Choroid plexus epithelial cell (primary cell): ENCODE measurements around the gene RIMS1.

Experiments used
- DNase-seq: peaks from one replicate; pipeline ENCODE4 v3.0.0-alpha.2; 2010; ENCODE audit warnings: low read depth
- H3K4me3 ChIP-seq: 2 replicates; pipeline ENCODE4 v1.5.1; 2011; ENCODE audit warnings: low read depth, mild to moderate bottlenecking, control low read depth, low read length, moderate library complexity
- TF ChIP-seq, protein P1 (sequence below): conservative IDR thresholded peaks from 2 replicates; pipeline ENCODE4 v1.5.1; 2011; ENCODE audit warnings: low read depth, mild to moderate bottlenecking, control low read depth, inconsistent platforms, low read length, moderate library complexity

The RIMS1 gene

DNA sequence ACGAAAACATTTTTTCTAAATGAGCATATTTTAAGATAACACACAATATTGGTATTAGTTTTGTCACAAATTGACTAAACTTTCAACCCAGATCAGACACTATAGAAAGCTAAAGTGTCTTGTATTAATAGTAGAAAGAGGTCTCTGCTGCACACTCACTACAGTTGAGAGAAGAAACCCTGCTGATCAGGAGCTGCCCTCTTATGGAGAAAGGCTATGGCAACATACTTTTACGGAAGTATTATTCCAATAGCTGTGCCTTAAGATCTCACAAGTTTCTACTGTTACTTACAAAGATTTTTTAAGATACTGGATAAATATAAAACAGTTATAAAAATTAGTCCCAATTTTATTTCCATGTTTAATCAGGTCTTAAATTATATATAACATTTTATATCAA lies 155.7 kb downstream of the RIMS1 start:
- no peak overlapping the region for H3K4me3 ChIP-seq

DNA sequence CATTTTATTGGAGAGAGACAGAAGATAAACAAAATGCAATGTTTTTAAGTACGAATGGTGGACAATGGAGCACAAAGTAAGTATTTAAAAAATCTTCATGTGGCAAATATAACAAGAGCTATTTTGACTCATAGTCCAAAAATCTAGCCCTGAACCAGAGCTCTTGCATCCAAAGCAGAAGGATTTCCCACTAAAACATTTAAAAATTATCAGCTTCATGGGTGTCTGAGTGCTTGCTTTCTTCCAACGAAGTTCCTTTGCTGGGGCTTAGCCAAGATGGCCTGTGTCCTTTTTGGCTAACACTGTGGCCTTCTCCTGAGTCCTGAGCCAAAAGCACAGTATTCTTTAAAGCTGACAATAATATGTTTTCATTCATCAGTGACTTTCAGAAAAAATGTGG lies 161.7 kb downstream of the RIMS1 start:
- TF ChIP-seq, protein P1, sequence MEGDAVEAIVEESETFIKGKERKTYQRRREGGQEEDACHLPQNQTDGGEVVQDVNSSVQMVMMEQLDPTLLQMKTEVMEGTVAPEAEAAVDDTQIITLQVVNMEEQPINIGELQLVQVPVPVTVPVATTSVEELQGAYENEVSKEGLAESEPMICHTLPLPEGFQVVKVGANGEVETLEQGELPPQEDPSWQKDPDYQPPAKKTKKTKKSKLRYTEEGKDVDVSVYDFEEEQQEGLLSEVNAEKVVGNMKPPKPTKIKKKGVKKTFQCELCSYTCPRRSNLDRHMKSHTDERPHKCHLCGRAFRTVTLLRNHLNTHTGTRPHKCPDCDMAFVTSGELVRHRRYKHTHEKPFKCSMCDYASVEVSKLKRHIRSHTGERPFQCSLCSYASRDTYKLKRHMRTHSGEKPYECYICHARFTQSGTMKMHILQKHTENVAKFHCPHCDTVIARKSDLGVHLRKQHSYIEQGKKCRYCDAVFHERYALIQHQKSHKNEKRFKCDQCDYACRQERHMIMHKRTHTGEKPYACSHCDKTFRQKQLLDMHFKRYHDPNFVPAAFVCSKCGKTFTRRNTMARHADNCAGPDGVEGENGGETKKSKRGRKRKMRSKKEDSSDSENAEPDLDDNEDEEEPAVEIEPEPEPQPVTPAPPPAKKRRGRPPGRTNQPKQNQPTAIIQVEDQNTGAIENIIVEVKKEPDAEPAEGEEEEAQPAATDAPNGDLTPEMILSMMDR: no peak
- H3K4me3 ChIP-seq: no peak overlapping the region
- DNase-seq: no peak

More for the DNA sequence above, 155.7 kb downstream of the RIMS1 start:
- TF ChIP-seq, protein P1: peak; percentile 28
- peak; percentile 26 for DNase-seq

DNA sequence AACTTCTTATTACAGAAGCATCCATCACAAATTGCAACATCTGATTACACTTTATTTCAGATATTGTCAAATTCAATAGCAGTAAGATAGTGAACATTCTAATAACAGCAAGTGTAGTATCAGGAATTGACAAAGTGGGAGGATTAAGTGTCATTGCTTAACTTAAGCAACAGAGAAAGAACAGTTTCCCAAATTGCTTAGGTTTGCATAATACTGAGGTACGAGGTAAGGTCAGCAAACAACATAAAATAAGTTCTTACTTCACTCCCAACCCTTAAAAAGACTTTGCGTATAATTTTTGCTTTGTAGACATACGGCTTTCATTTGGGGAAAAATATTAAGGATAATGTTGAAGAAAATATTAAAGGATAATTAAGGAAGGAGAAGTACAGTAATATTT lies 163.0 kb downstream of the RIMS1 start:
- H3K4me3 ChIP-seq: no peak overlapping the region
- TF ChIP-seq, protein P1: no peak
- DNase-seq: no peak

DNA sequence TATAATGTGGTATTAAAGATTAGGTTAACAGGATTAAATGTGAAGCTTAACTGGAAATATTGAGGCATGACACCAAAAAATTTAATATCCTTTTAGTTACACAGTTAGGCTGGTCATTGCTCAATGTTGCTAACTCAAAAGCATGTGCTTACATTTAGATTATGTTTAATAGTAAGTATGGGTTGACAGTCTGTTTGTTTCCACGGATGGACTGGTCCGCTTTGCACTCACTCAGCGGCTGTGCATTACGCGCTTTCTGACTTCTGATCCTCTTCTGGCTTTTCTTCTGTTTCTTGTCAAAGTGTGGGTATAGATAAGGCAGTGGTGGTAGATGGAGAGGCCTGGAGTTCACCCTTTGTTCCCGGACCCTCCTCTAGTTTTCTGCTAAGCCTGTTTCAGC lies 174.9 kb downstream of the RIMS1 start:
- TF ChIP-seq, protein P1: no peak
- no peak overlapping the region for H3K4me3 ChIP-seq
- DNase-seq: no peak

DNA sequence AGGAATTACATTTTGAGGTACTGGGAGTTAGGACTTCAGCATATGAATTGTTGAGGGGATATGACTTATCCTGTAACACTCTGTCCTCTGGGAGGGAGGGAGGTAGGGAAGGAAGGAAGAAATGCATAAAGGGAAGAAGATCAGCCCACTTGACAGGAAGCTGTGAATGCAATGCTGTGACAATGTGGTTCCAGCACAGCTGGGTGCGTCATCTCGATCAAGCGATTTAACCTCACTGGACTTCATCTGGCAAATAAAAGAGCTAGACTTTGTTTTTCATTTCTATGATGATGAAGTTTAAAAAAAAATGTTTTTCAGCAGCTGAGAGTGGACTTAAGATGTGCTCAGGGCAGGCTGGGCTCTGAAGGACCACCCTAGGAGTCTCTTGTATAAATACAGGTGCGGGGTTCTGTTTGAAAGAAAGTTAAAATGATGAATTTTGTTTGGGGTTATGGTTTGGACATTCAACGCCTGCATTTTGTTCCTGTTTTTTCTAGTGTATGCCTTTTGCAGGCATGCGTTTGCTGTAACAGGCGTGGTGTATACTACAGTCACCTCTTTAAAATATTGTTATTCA lies 178.1 kb downstream of the RIMS1 start:
- no peak for DNase-seq
- TF ChIP-seq, protein P1: no peak

DNA sequence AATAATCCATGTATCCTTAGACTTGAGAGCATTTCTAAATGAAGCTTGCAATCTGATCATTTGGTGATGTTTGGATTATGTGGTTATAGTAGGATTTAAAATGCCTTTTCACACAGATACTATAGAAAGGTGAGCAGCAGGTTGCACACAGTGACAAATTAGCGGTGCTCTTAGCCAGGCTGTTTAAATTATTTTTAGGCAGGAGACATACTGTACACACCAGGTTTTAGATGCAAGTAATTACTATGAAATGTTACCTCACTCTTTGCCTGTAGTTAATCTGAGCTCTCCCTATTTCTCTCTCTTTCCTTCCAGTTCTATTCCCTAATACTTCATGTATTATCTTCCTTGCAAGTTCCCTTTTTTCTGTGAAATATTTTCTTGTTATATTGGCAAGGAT lies 191.7 kb downstream of the RIMS1 start:
- TF ChIP-seq, protein P1: no peak
- no peak overlapping the region for H3K4me3 ChIP-seq
- DNase-seq: no peak

More for the DNA sequence above, 178.1 kb downstream of the RIMS1 start:
- no peak overlapping the region for H3K4me3 ChIP-seq

DNA sequence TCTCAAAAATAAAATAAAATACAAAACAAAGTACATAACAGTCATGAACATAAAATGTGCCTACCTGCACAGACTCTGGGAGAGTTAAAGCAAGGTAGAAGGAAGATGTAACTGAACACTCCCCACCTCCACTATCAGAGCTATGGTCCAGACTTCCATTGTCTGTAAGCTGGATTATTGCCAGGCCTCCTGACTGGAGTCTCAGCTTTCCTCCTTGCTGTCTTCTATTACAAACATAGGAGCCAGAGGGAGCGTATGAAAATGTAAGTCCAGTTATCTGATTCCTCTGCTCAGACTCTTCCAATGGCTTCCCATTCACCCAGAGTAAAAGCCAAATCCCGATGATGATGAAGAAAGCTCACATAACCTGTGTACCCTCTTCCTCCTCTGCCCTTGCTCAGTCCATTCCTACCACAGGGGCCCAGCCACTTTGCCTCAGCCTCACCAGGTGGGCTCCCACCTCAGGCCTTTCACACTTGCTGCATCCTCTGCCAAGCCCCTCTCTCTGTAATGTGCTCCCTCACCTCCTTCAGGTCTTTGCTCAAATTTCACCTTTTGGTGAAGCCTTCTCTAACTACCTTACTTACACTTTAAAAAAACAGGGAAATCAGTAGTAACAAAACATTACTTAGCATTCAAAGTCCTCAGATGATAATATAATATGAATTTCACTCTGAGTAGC lies 194.1 kb downstream of the RIMS1 start:
- H3K4me3 ChIP-seq: no peak overlapping the region
- no peak for DNase-seq
- TF ChIP-seq, protein P1: no peak
